Mesangial cell (primary cell): ENCODE results near the gene TIMM17A. TPM values are rescaled to one million over a fixed set of nuclear protein-coding genes. Genes with fewer than 3 reads are reported as not detected.

Experiments
- total RNA-seq: library from RNA; depleted of rRNA; stranded (reverse); fragments of >200 nt; gene quantifications from 2 replicates; pipeline ENCODE4 v1.2.3, GENCODE V29; 2015

Gene TIMM17A
- 25.6 and 46.8 TPM in 2 replicates for total RNA-seq

DNA sequence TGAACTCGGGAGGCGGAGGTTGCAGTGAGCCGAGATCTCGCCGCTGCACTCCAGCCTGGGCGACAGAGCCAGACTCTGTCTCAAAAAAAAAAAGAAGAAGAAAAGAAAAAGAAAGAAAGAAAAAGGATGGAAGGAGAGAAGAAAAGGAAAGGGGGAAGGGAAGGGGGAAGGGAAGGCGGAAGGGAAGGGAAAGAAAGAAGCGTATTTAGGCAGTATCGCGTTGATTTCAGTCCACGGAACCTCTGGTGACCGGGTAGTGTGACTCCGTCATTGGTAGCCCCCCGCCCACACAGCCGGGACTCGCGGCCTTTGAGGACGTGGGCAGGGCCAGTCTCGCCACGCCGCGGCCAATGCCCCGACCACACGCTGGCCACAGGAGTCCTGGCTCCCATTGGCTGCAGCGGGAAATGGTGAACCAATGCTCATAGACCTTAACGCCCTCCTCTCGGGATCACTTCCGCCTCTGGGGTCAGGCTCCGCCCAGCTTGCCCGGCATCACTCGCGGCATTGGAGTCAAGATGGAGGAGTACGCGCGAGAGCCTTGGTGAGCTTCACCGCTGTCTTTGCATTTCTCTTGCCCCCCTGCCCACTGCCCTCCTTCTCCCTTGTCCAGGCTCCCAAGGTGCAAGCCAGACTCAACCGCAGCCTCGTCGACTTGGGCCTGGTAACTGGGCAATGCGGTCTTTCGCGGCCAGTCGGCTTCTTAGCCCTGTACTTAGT is at the start of gene TIMM17A:
Gene TIMM17A (plus strand): TSS at position 495 of the 720 bp plus-strand sequence. CDS start 24 bp downstream, at position 519.

DNA sequence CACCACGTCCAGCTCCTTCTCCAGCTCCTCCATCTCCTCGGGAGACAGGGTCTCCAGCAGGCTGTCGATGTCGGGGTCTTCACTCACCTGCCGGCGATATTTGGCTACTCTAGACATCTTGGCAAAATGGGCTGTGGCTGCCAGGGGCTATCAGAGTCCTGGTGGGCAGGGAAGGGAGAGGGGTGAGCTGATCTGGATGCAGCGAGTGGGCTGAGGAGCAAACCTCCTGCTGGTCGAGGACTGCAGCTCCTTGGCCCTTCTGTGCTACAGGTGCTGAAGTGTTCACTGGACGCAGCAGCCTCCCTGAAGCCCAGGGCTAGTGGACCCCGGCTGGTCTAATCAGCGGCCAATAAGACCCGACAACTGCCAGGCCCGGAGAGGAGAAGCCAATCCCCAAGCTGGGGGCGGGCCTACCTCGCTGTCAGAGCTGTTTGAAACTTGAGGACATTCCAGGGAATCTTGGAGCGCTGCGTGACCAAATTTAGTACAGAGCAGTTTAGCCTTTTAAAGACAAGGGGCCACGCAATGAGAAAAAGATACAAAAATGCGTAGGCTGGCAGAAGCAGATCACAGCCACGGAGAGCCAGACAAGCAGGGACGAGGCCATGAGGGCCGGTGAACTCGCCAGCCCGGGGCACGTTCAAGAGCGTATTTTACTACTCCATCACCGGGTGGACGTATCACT is 8.9 kb upstream of the TIMM17A start, which contains the start of gene LMOD1:
Gene LMOD1 (minus strand): TSS at position 325 of the 685 bp plus-strand sequence. CDS start 208 bp downstream, at position 117.

DNA sequence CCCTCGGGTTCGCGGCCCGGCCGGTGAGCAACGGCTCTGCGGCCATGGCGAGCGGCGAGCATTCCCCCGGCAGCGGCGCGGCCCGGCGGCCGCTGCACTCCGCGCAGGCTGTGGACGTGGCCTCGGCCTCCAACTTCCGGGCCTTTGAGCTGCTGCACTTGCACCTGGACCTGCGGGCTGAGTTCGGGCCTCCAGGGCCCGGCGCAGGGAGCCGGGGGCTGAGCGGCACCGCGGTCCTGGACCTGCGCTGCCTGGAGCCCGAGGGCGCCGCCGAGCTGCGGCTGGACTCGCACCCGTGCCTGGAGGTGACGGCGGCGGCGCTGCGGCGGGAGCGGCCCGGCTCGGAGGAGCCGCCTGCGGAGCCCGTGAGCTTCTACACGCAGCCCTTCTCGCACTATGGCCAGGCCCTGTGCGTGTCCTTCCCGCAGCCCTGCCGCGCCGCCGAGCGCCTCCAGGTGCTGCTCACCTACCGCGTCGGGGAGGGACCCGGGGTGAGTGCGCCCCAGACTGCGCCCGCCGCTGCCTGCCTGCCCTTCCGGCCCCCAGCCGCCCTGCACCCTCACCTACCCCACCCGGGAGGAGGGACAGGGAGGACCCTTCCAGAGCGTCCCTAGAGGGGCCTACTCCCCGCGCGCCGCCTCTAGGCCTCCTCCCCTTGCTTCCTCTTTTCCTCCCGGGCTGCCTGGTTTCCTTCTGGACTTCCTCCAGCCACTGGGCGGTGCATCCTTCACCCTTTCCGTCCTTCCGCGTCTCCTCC is 27.5 kb downstream of the TIMM17A start, which contains the start of gene RNPEP:
Gene RNPEP (plus strand): TSS at position 26 of the 757 bp plus-strand sequence. CDS start 19 bp downstream, at position 45.

DNA sequence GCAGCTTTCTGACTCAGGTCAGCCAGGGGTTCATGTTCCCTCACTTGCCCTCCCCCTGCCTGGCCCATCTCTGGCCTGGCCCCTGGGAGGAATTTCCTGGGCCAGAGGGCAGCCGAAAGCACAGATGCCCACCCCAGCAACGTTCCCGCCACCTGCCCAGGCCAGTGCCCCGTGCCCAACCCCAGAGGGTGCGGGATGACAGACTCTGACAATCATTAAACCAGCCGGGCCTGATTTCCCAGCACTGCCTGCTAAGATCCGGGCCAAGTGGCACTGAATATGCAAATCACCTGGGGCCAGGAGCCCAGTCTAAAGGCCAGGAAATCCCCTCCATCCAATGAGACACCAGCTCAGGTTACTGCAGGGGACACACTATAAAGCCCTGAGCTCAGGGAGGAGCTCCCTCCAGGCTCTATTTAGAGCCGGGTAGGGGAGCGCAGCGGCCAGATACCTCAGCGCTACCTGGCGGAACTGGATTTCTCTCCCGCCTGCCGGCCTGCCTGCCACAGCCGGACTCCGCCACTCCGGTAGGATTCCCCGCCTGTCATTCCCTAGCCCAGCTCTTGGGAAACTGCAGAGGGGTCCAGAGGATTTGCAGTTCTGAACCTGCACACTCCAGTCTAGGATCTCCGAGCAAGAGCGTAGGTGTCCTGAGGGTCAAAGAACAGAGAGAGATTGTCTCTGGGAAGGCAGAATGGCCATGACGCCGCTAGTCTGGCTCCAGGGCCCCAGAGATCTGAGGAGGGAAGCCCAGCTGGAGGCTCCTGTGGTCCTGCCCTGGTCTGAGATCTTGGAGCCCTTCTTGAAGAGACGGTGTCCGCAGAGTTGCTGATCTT is 55.1 kb downstream of the TIMM17A start, which contains the start of gene ELF3:
Gene ELF3 (plus strand): TSS at position 408 of the 836 bp plus-strand sequence. CDS start 550 bp downstream, outside the sequence.

Other genes with a start within 250 kb of the TIMM17A start
- gene IPO9, start 126.3 kb upstream of the TIMM17A start, total RNA-seq = 16.2 and 25.3 TPM in 2 replicates
- 19.2 and 36.9 TPM in 2 replicates for gene SHISA4, start 66.6 kb upstream of the TIMM17A start, total RNA-seq
- 0.16 and 4.2 TPM in 2 replicates for gene LMOD1, start 9.0 kb upstream of the TIMM17A start, total RNA-seq
- gene RNPEP, start 27.1 kb downstream of the TIMM17A start, total RNA-seq = 89.0 and 107 TPM in 2 replicates
- 19.7 and 79.7 TPM in 2 replicates for gene ELF3, start 55.1 kb downstream of the TIMM17A start, total RNA-seq
- gene GPR37L1, start 167.4 kb downstream of the TIMM17A start, total RNA-seq = under 0.01 TPM in 1 of 2 replicates, not detected in the other
- gene ARL8A, start 189.2 kb downstream of the TIMM17A start, total RNA-seq = 37.5 and 55.8 TPM in 2 replicates
- gene PTPN7, start 205.1 kb downstream of the TIMM17A start, total RNA-seq = 0.16 TPM in 1 of 2 replicates, not detected in the other
- 0.25 TPM in 1 of 2 replicates, not detected in the other for gene LGR6, start 238.3 kb downstream of the TIMM17A start, total RNA-seq